Measurements from ENCODE around the gene ADAM17. TPM values are rescaled to one million over a fixed set of nuclear protein-coding genes. Genes with fewer than 3 reads are reported as not detected.
A peak's percentile ranks its signal among the peaks of the same experiment; 100 is the strongest.

The ADAM17 gene
- total and polyA plus RNA-seq, 4 donors, result 3.3 to 14.1 (median 7.9) TPM

GRCh38 chr2:9582624-9583023, 27.0 kb upstream of the ADAM17 start:
- no peak for DNase-seq (ENCODE audit: low spot score)
- Histone ChIP-seq H3K4me1 (ENCODE audit: control insufficient read depth in 4 of 4, insufficient read depth in 4 of 4, low read length in 3 of 4) (peaks cover 0 to 6% (median 0%) of the 10 kb centered on the region in 4 donors), H3K4me3 (ENCODE audit: low read depth in 1 of 3, low read length in 3 of 3) (no peak overlapping the region), H3K36me3 (ENCODE audit: control insufficient read depth in 4 of 4, insufficient read depth in 3 of 4, low read depth in 1 of 4, low read length in 3 of 4) (peaks cover 2 to 21% (median 17%) of the 10 kb centered on the region in 4 donors), H3K27ac (ENCODE audit: low read depth in 1 of 2, low read length in 2 of 2) (no peak overlapping the region), H3K9me3 (ENCODE audit: control insufficient read depth in 4 of 4, low read length in 3 of 4) (no peaks in the 10 kb centered on the region), H3K9ac (ENCODE audit: low read depth in 1 of 2, low read length in 2 of 2) (no peak overlapping the region), H3K27me3 (ENCODE audit: control insufficient read depth in 4 of 4, insufficient read depth in 4 of 4, low read length in 3 of 4) (no peaks in the 10 kb centered on the region)
- TF ChIP-seq, protein P1, sequence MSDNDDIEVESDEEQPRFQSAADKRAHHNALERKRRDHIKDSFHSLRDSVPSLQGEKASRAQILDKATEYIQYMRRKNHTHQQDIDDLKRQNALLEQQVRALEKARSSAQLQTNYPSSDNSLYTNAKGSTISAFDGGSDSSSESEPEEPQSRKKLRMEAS (IDR thresholded peaks at IDR 0.05), result no peak
- WGBS, result 96% methylated on average over 5 of the region's 5 CpGs

- Histone ChIP-seq H3K4me1 (ENCODE audit: control insufficient read depth in 4 of 4, insufficient read depth in 4 of 4, low read length in 3 of 4) (peaks cover 0 to 6% (median 0%) of the 10 kb centered on the region in 4 donors), H3K27me3 (ENCODE audit: control insufficient read depth in 4 of 4, insufficient read depth in 4 of 4, low read length in 3 of 4) (no peaks in the 10 kb centered on the region), H3K4me3 (ENCODE audit: low read depth in 1 of 3, low read length in 3 of 3) (no peak overlapping the region), H3K9me3 (ENCODE audit: control insufficient read depth in 4 of 4, low read length in 3 of 4) (no peaks in the 10 kb centered on the region), H3K9ac (ENCODE audit: low read depth in 1 of 2, low read length in 2 of 2) (no peak overlapping the region), H3K27ac (ENCODE audit: low read depth in 1 of 2, low read length in 2 of 2) (no peak overlapping the region), H3K36me3 (ENCODE audit: control insufficient read depth in 4 of 4, insufficient read depth in 3 of 4, low read depth in 1 of 4, low read length in 3 of 4) (peaks cover 0 to 3% (median 1%) of the 10 kb centered on the region in 4 donors)
- TF ChIP-seq ZBTB33 (IDR thresholded peaks at IDR 0.05) (no peak), RXRA (IDR thresholded peaks at IDR 0.05) (peak in 1 of 2 donors; percentile 39), SP1 (IDR thresholded peaks at IDR 0.05) (no peak), TAF1 (conservative IDR thresholded peaks at IDR 0.05) (no peak), EGR1 (IDR thresholded peaks at IDR 0.05; ENCODE audit: low read depth in 2 of 2) (no peak), HNF4A (conservative IDR thresholded peaks at IDR 0.05) (peak; percentile 7 to 14), YY1 (IDR thresholded peaks at IDR 0.05) (no peak), HNF4G (IDR thresholded peaks at IDR 0.05) (no peak)
- no peak for DNase-seq (ENCODE audit: low spot score)
- WGBS, result 64% methylated on average over 9 of the region's 9 CpGs
Observed at GRCh38 chr2:9578467-9579235, 23.0 kb upstream of the ADAM17 start.

DNA sequence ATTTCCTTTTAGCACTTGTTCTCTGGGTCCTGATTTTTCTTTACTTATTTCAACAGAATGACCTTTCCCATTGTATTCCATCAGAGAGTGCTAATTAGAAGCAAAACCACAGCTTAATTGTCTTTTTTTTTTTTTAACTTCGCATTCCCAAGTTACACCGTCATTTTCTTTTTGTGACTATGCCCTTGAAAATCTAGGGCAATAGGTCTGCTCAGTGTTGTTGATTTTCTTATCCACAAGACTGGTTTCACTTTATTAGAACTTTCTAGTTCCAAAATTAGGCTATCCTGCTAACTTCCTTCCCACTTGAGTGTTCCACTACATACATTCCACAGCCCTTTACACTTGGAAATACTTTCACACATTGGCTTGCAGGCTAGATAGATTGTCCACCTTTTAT, 18.7 kb upstream of the ADAM17 start:
- Histone ChIP-seq H3K4me3 (ENCODE audit: low read depth in 1 of 3, low read length in 3 of 3) (no peak overlapping the region), H3K36me3 (ENCODE audit: control insufficient read depth in 4 of 4, insufficient read depth in 3 of 4, low read depth in 1 of 4, low read length in 3 of 4) (no peaks in the 10 kb centered on the region), H3K27ac (ENCODE audit: low read depth in 1 of 2, low read length in 2 of 2) (no peak overlapping the region), H3K9ac (ENCODE audit: low read depth in 1 of 2, low read length in 2 of 2) (no peak overlapping the region), H3K27me3 (ENCODE audit: control insufficient read depth in 4 of 4, insufficient read depth in 4 of 4, low read length in 3 of 4) (no peaks in the 10 kb centered on the region), H3K4me1 (ENCODE audit: control insufficient read depth in 4 of 4, insufficient read depth in 4 of 4, low read length in 3 of 4) (peaks cover 0 to 6% (median 0%) of the 10 kb centered on the region in 4 donors), H3K9me3 (ENCODE audit: control insufficient read depth in 4 of 4, low read length in 3 of 4) (no peaks in the 10 kb centered on the region)
- DNase-seq (ENCODE audit: low spot score), result no peak
- WGBS, result 80% methylated on average over 2 of the region's 2 CpGs
- no peak for TF ChIP-seq NR2F2 (IDR thresholded peaks at IDR 0.05)
- no peak for TF ChIP-seq GABPA (IDR thresholded peaks at IDR 0.05 in 1 of 2, conservative IDR thresholded peaks at IDR 0.05 in 1 of 2)
- TF ChIP-seq TAF1 (conservative IDR thresholded peaks at IDR 0.05), result no peak
- TF ChIP-seq JUND (IDR thresholded peaks at IDR 0.05), result no peak
- no peak for TF ChIP-seq HNF4G (IDR thresholded peaks at IDR 0.05)
- no peak for TF ChIP-seq RXRA (IDR thresholded peaks at IDR 0.05)
- TF ChIP-seq CTCF (IDR thresholded peaks at IDR 0.05; ENCODE audit: low read depth, low read length, missing input control), result no peak
- TF ChIP-seq, protein P2, sequence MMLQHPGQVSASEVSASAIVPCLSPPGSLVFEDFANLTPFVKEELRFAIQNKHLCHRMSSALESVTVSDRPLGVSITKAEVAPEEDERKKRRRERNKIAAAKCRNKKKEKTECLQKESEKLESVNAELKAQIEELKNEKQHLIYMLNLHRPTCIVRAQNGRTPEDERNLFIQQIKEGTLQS (IDR thresholded peaks at IDR 0.05), result no peak
- no peak for TF ChIP-seq ZBTB33 (IDR thresholded peaks at IDR 0.05)
- TF ChIP-seq SP1 (IDR thresholded peaks at IDR 0.05), result no peak
- no peak for TF ChIP-seq EGR1 (IDR thresholded peaks at IDR 0.05; ENCODE audit: low read depth in 2 of 2)
- no peak for TF ChIP-seq RAD21 (IDR thresholded peaks at IDR 0.05)
- TF ChIP-seq, protein P1 (IDR thresholded peaks at IDR 0.05), result no peak
- TF ChIP-seq, protein P3, sequence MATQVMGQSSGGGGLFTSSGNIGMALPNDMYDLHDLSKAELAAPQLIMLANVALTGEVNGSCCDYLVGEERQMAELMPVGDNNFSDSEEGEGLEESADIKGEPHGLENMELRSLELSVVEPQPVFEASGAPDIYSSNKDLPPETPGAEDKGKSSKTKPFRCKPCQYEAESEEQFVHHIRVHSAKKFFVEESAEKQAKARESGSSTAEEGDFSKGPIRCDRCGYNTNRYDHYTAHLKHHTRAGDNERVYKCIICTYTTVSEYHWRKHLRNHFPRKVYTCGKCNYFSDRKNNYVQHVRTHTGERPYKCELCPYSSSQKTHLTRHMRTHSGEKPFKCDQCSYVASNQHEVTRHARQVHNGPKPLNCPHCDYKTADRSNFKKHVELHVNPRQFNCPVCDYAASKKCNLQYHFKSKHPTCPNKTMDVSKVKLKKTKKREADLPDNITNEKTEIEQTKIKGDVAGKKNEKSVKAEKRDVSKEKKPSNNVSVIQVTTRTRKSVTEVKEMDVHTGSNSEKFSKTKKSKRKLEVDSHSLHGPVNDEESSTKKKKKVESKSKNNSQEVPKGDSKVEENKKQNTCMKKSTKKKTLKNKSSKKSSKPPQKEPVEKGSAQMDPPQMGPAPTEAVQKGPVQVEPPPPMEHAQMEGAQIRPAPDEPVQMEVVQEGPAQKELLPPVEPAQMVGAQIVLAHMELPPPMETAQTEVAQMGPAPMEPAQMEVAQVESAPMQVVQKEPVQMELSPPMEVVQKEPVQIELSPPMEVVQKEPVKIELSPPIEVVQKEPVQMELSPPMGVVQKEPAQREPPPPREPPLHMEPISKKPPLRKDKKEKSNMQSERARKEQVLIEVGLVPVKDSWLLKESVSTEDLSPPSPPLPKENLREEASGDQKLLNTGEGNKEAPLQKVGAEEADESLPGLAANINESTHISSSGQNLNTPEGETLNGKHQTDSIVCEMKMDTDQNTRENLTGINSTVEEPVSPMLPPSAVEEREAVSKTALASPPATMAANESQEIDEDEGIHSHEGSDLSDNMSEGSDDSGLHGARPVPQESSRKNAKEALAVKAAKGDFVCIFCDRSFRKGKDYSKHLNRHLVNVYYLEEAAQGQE (IDR thresholded peaks at IDR 0.05), result no peak

Measured in liver (tissue), 9 donors.